Common myeloid progenitor, CD34-positive (primary cell): Measurements from ENCODE around the gene AXDND1.
A peak's percentile ranks its signal among the peaks of the same experiment; 100 is the strongest.

Experiments
- CTCF ChIA-PET: fragments of 350-600 bp; sonication (Branson Sonifier 250); formaldehyde crosslinking; loops from one replicate; lab custom pipeline; 2021; ENCODE audit warnings: antibody characterized with exemption; lab: Charles Lee
- POLR2A ChIA-PET: fragments of 350-600 bp; sonication (Branson Sonifier 250); formaldehyde crosslinking; loops from one replicate; lab custom pipeline; 2021; ENCODE audit warnings: antibody characterized with exemption; lab: Charles Lee
- DNase-seq, 3 donors: peaks; one replicate each; pipeline versions ENCODE4 v3.0.0 to v3.0.0-alpha.2; 2013
- H3K27ac ChIP-seq, 2 experiments: 1 replicate in 1 of 2; 2 replicates in 1 of 2; pipeline ENCODE4 v1.7.0; 2013; ENCODE audit warnings: inconsistent platforms in 2 of 2, low read length in 2 of 2, mild to moderate bottlenecking in 2 of 2, low read depth in 1 of 2, moderate library complexity in 1 of 2; ENCODE audit not compliant: severe bottlenecking in 2 of 2, insufficient read depth in 1 of 2, poor library complexity in 1 of 2
- H3K27me3 ChIP-seq, 5 experiments: replicated peaks in 2 of 5; 1 replicate in 3 of 5; 2 replicates in 2 of 5; pipeline versions ENCODE4 v1.6.1 to v1.7.0; 2013; ENCODE audit warnings: low read length in 4 of 5, mild to moderate bottlenecking in 2 of 5, moderate library complexity in 2 of 5, inconsistent platforms in 1 of 5; ENCODE audit not compliant: insufficient read depth in 5 of 5, control insufficient read depth in 4 of 5
- H3K36me3 ChIP-seq, 4 experiments: 1 replicate in 2 of 4; 2 replicates in 2 of 4; pipeline versions ENCODE4 v1.6.1 to v1.7.0; 2013; ENCODE audit warnings: low read length in 3 of 4, control low read depth in 1 of 4, mild to moderate bottlenecking in 1 of 4; ENCODE audit not compliant: control insufficient read depth in 4 of 4, insufficient read depth in 4 of 4
- H3K4me1 ChIP-seq, 4 experiments: 1 replicate in 3 of 4; 2 replicates in 1 of 4; pipeline versions ENCODE4 v1.6.1 to v1.7.1; 2013; ENCODE audit warnings: low read length in 3 of 4, mild to moderate bottlenecking in 3 of 4, control low read depth in 1 of 4, inconsistent platforms in 1 of 4, moderate library complexity in 1 of 4; ENCODE audit not compliant: control insufficient read depth in 4 of 4, insufficient read depth in 4 of 4; ENCODE audit errors: control extremely low read depth in 1 of 4
- H3K4me3 ChIP-seq, 7 experiments: 1 replicate in 4 of 7; 2 replicates in 3 of 7; pipeline versions ENCODE4 v1.5.1 to v1.7.0; 2013; ENCODE audit warnings: mild to moderate bottlenecking in 7 of 7, low read length in 6 of 7, moderate library complexity in 6 of 7, inconsistent platforms in 2 of 7, low read depth in 2 of 7, control low read depth in 1 of 7; ENCODE audit not compliant: insufficient read depth in 4 of 7, control insufficient read depth in 1 of 7; ENCODE audit errors: extremely low read depth in 1 of 7
- H3K9me3 ChIP-seq, 5 experiments: 1 replicate in 4 of 5; 2 replicates in 1 of 5; pipeline versions ENCODE4 v1.6.1 to v1.7.1; 2013; ENCODE audit warnings: low read length in 4 of 5, mild to moderate bottlenecking in 2 of 5, inconsistent platforms in 1 of 5, low read depth in 1 of 5, moderate library complexity in 1 of 5; ENCODE audit not compliant: control insufficient read depth in 4 of 5, insufficient read depth in 2 of 5; ENCODE audit errors: control extremely low read depth in 1 of 5
- WGBS: methylation state at CpG from one replicate; pipeline ENCODE4 v1.1.5; 2013; ENCODE audit not compliant: insufficient coverage; 5-methylcytosine and 5-hydroxymethylcytosine counted together

The AXDND1 gene

DNA sequence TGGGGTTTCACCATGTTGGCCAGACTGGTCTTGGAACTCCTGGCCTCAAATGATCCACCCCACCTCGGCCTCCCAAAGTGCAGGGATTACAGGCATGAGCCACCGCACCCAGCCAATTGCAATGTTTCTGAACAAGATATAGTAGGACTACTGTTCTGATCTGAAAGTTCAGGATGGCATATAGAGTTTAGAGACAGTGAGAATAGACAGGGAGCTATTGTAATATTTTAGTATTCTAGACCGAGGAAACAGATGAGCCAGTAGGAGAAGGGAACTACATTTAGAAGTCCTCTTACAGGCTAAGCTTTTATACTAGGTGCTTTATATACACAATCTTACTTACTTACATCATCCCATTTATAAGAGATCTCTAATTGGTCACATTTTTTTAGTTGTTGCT is 39.0 kb upstream of the AXDND1 start:
- no peak overlapping the region for H3K27ac ChIP-seq
- CTCF ChIA-PET: interaction anchor here (0.6 kb wide), 1 partner anchor 105 kb away, joined by 4 read pairs; no protein-coding TSS in a partner anchor
- H3K9me3 ChIP-seq: peaks cover 0 to 6% (median 2%) of the 10 kb centered on the region in 5 experiments
- H3K27me3 ChIP-seq: no peaks in the 10 kb centered on the region
- WGBS: 100% methylated on average over 1 of the region's 3 CpGs
- no peaks in the 10 kb centered on the region for H3K4me1 ChIP-seq
- no peak for DNase-seq
- POLR2A ChIA-PET: no interaction called here
- H3K36me3 ChIP-seq: peaks cover 2 to 17% (median 14%) of the 10 kb centered on the region in 4 experiments
- H3K4me3 ChIP-seq: no peak overlapping the region

DNA sequence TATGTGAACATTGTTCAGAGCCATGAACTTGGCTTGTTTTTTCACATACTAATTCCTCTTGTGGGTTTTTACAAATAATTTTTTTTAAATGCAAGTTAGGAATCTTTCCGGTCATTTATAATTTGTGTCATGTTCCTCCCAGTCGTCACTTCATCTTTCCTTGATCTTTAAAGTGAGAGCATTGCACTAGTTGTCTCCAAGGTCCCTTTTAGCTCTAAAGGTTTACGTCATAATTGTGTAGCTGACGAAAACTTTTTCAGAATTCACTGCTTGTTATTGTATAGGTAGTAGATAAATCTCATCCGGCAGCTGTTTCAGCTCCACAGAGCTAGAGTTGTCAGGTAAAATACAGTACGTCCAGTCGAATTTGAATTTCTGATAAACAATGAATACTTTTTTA is 38.6 kb upstream of the AXDND1 start:
- Histone ChIP-seq H3K36me3 (peaks cover 2 to 17% (median 14%) of the 10 kb centered on the region in 4 experiments), H3K27me3 (no peaks in the 10 kb centered on the region), H3K4me1 (no peaks in the 10 kb centered on the region), H3K4me3 (no peak overlapping the region), H3K9me3 (peaks cover 0 to 6% (median 2%) of the 10 kb centered on the region in 5 experiments), H3K27ac (no peak overlapping the region)
- 92% methylated on average over 2 of the region's 7 CpGs for WGBS
- DNase-seq: no peak
- ChIA-PET CTCF (interaction anchor here (0.6 to 0.8 kb wide), 2 partner anchors 10 to 105 kb away, joined by 4 read pairs; no protein-coding TSS in a partner anchor), POLR2A (no interaction called here)

DNA sequence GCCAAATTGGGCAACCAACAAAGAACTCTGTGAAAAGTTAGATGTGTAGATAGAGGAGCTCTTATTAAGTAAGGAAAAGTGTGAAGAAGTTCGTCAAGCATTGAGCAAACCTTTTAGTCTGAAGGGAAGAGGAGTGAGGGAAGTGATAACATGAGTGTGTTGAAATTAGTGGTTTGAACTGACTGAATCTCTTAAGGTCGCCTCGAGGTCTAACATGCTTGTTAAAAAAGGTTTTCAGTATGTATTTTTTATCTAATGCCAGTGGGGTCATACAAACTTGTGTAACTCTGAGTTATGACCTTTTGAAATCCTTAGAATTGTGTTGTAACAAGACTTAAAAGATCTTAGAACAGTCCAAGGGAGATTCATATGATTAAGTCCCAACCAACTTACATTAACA is 38.1 kb upstream of the AXDND1 start:
- peak in 2 of 3 donors; percentile 6 to 17 for DNase-seq
- peaks cover 0 to 6% (median 2%) of the 10 kb centered on the region in 5 experiments for H3K9me3 ChIP-seq
- H3K27me3 ChIP-seq: no peaks in the 10 kb centered on the region
- peaks cover 2 to 17% (median 14%) of the 10 kb centered on the region in 4 experiments for H3K36me3 ChIP-seq
- H3K4me1 ChIP-seq: no peaks in the 10 kb centered on the region
- CTCF ChIA-PET: interaction anchor here (0.8 kb wide), 1 partner anchor 10 kb away, joined by 4 read pairs; no protein-coding TSS in a partner anchor
- POLR2A ChIA-PET: no interaction called here
- WGBS: 81% methylated on average over 3 of the region's 3 CpGs
- H3K4me3 ChIP-seq: no peak overlapping the region
- no peak overlapping the region for H3K27ac ChIP-seq

DNA sequence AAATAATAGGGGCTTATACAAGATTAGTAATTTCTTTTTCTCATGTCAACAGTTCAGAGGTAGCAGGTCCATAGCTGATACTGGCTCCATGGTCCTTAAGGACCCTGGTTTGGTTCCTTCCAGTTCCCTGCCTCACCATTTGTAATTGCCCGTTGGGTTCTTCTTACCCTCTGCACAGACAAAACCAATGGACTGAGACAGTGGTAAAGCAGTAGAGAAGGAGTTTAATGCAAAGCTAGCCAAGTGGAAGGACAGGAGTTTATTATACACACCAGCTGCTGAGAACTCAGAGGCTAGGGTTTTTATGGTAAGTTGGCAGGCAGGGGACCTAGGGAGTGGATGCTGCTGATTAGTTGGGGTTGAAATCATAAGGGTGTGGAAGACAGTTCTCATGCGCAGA is 35.9 kb upstream of the AXDND1 start:
- ChIA-PET POLR2A (no interaction called here), CTCF (no interaction called here)
- Histone ChIP-seq H3K27ac (no peak overlapping the region), H3K9me3 (peaks cover 0 to 6% (median 2%) of the 10 kb centered on the region in 5 experiments), H3K27me3 (no peaks in the 10 kb centered on the region), H3K4me3 (no peak overlapping the region), H3K36me3 (peaks cover 2 to 17% (median 12%) of the 10 kb centered on the region in 4 experiments), H3K4me1 (no peaks in the 10 kb centered on the region)
- no peak for DNase-seq
- 75% methylated on average over 2 of the region's 2 CpGs for WGBS

DNA sequence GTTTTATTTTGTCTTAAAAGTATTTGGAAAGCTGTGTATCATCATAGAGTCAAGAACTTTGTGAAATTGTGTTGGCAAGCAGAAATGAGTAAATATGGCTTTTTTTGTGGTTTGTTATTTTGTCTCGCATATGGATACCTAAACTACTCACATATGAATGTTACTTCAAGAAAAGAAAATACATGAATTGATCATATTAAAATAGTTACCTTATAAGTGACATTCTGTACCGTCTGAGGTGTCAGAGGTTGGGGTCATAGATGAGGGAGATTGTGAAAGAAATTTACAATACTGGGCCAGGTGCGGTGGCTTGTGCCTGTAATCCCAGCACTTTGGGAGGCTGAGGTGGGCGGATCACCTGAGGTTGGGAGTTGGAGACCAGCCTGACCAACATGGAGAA is 31.3 kb upstream of the AXDND1 start:
- Histone ChIP-seq H3K4me1 (no peaks in the 10 kb centered on the region), H3K27ac (no peak overlapping the region), H3K36me3 (peaks cover 4 to 14% (median 14%) of the 10 kb centered on the region in 4 experiments), H3K4me3 (no peak overlapping the region), H3K9me3 (peaks cover 0 to 6% (median under 1%) of the 10 kb centered on the region in 5 experiments), H3K27me3 (no peaks in the 10 kb centered on the region)
- 100% methylated on average over 2 of the region's 4 CpGs for WGBS
- CTCF ChIA-PET: no interaction called here
- no peak for DNase-seq
- POLR2A ChIA-PET: no interaction called here

DNA sequence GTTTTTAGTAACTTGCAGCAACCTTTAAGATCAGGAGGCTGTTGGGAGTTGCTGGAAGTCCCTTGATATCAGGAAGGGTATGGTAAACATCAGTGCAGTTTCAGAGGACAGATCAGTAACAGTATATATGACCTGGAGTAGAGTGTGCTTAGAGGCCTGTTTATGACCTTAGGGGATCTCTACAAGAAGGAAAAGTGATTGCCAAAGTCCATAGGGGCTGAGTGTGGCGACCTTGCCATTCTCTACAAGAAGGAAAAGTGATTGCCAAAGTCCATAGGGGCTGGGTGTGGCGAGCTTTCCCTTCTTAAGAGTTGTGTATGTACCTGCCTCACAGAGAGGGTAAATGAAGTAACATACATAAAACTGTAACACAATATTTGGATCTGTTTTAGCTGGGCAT is 28.5 kb upstream of the AXDND1 start:
- no peaks in the 10 kb centered on the region for H3K4me1 ChIP-seq
- H3K27ac ChIP-seq: no peak overlapping the region
- H3K27me3 ChIP-seq: no peaks in the 10 kb centered on the region
- CTCF ChIA-PET: no interaction called here
- WGBS: 90% methylated on average over 2 of the region's 2 CpGs
- no peaks in the 10 kb centered on the region for H3K9me3 ChIP-seq
- POLR2A ChIA-PET: no interaction called here
- H3K4me3 ChIP-seq: no peak overlapping the region
- peaks cover 6 to 16% (median 14%) of the 10 kb centered on the region in 4 experiments for H3K36me3 ChIP-seq
- DNase-seq: no peak

DNA sequence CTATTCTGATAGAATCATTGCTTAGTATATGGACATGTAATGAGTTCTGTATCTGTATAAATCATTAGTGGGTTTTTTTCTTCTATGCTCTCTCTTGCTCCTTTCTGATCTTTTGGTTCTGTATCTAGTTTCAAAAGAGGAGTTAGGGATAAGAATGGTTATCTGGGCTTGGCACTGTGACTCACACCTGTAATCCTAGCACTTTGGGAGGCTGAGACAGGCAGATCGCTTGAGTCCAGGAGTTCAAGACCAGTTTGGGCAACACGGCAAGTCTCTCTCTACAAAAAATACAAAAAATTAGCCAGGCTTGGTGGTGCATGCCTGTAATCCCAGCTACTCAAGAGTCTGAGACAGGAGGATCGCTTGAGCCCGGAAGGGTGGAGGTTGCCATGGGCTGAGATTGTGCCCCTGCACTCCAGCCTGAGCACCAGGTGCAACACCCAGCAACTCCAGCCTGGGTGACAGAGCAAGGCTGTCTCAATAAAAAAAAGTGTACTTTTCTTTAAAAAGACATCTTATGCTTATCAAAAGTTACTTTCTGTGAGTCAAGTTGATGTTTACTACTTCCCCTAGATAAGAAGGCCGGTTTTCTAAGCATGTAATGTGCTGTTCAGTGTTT is 27.7 kb upstream of the AXDND1 start:
- Histone ChIP-seq H3K27ac (no peak overlapping the region), H3K4me1 (no peaks in the 10 kb centered on the region), H3K9me3 (no peaks in the 10 kb centered on the region), H3K4me3 (no peak overlapping the region), H3K27me3 (no peaks in the 10 kb centered on the region), H3K36me3 (peaks cover 6 to 18% (median 16%) of the 10 kb centered on the region in 4 experiments)
- whole genome bisulfite sequencing: 100% methylated on average over 5 of the region's 5 CpGs
- CTCF ChIA-PET: no interaction called here
- no peak for DNase-seq
- POLR2A ChIA-PET: no interaction called here
